ENCODE data around the gene BCL11B. TPM values are rescaled to one million over a fixed set of nuclear protein-coding genes. Genes with fewer than 3 reads are reported as not detected.

Gene BCL11B
- total and polyA plus RNA-seq, 10 of the 15 experiments (the other 5 are each of a cell fraction or from before 2014, with no cell fraction given): 0.38 to 5.5 (median 1.3) TPM

DNA sequence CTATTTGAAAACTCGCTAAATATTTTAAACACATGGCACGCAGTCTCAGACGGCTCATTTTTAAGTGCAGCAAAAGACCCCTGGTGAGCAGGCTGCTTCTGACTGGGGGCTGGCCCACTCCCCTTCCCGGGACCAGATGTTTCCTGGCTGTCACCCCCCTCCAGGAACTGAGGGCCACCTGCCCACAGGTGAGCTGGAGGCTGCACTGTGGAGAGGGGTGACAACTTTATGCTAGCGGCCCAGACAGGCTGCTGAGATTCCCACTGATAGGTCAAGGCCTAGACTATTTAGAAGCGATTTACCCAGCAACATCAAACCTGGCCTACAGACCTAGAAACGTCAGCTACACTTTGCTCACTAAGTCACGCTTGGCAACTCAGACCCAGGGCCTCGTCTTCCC lies 92.1 kb downstream of the BCL11B start (continued):
- no peak for TF ChIP-seq HSF1 (IDR thresholded peaks at IDR 0.05; ENCODE audit: low read depth, low read length)
- TF ChIP-seq SP1 (IDR thresholded peaks at IDR 0.05; ENCODE audit: low read depth, low read length): no peak
- TF ChIP-seq SPI1 (IDR thresholded peaks at IDR 0.05; ENCODE audit: borderline replicate concordance, insufficient read depth, low read depth, low read length): no peak

DNA sequence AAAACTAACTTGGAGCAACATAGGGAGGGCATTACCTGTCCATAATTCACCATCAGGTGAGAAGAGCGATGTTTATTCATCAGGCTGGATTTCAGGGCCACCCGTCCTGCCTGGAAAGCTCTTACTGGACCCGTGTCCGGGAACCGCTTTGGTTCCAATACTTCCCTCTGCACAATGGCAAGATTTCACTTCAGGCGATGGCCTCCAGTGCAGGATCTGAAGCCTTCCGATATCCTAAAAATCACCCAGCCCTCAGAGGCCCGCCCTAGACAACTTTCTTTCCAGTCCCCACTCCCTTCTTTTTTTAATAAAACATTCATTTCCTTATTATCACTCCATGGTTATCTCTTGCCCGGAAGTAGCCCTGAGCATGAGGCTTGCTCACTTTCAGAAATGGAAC lies 92.5 kb downstream of the BCL11B start:
- intact Hi-C loops (cut with micrococcal nuclease; ENCODE audit: unreplicated experiment) (no loop called here), in situ Hi-C loops (cut with MboI) (no loop called here)
- Histone ChIP-seq H4K20me1 (ENCODE audit: control insufficient read depth, insufficient read depth) (no peaks in the 10 kb centered on the region), H3K4me3 (no peak overlapping the region), H3K36me3 (ENCODE audit: control insufficient read depth in 2 of 2, insufficient read depth in 2 of 2, low read length in 1 of 2) (no peaks in the 10 kb centered on the region), H3K27ac (ENCODE audit: control insufficient read depth, insufficient read depth) (no peak overlapping the region), H3K9ac (ENCODE audit: control insufficient read depth, insufficient read depth, low read length) (no peak overlapping the region), H3K9me3 (replicated peaks; ENCODE audit: control insufficient read depth, insufficient read depth, low read length) (no peaks in the 10 kb centered on the region; the same call in 2 of the 3 replicates), H3K4me2 (ENCODE audit: control insufficient read depth, insufficient read depth) (no peak overlapping the region), H3K27me3 (replicated peaks in 1 of 2; ENCODE audit: control insufficient read depth in 2 of 2, insufficient read depth in 2 of 2, low read length in 1 of 2) (no peaks in the 10 kb centered on the region), H3K79me2 (ENCODE audit: control insufficient read depth, insufficient read depth, low read length) (no peaks in the 10 kb centered on the region), H2AFZ (ENCODE audit: control insufficient read depth, low read depth, low read length) (no peak overlapping the region), H3K4me1 (ENCODE audit: control insufficient read depth, insufficient read depth, low read length) (no peaks in the 10 kb centered on the region)
- no TSS peak for BruUV-seq (replicated peaks)
- 53% methylated on average over 9 of the region's 9 CpGs for WGBS (ENCODE audit: insufficient coverage, insufficient replicate concordance, low lambda C conversion rate, missing lambda C conversion rate)
- ATAC-seq (no peak), DNase-seq (ENCODE audit: low read depth, low spot score) (no peak), FAIRE-seq (no peak)
- CTCF ChIA-PET: no interaction called here
- POLR2A ChIA-PET: no interaction called here
- SMC1A ChIA-PET (ENCODE audit: uncharacterized antibody, unreplicated experiment): no interaction called here
- TF ChIP-seq RFX5 (IDR thresholded peaks at IDR 0.05; ENCODE audit: low read depth, low read length): no peak
- no peak for TF ChIP-seq ZBED1 (IDR thresholded peaks at IDR 0.05; ENCODE audit: borderline replicate concordance)
- TF ChIP-seq, protein P1, sequence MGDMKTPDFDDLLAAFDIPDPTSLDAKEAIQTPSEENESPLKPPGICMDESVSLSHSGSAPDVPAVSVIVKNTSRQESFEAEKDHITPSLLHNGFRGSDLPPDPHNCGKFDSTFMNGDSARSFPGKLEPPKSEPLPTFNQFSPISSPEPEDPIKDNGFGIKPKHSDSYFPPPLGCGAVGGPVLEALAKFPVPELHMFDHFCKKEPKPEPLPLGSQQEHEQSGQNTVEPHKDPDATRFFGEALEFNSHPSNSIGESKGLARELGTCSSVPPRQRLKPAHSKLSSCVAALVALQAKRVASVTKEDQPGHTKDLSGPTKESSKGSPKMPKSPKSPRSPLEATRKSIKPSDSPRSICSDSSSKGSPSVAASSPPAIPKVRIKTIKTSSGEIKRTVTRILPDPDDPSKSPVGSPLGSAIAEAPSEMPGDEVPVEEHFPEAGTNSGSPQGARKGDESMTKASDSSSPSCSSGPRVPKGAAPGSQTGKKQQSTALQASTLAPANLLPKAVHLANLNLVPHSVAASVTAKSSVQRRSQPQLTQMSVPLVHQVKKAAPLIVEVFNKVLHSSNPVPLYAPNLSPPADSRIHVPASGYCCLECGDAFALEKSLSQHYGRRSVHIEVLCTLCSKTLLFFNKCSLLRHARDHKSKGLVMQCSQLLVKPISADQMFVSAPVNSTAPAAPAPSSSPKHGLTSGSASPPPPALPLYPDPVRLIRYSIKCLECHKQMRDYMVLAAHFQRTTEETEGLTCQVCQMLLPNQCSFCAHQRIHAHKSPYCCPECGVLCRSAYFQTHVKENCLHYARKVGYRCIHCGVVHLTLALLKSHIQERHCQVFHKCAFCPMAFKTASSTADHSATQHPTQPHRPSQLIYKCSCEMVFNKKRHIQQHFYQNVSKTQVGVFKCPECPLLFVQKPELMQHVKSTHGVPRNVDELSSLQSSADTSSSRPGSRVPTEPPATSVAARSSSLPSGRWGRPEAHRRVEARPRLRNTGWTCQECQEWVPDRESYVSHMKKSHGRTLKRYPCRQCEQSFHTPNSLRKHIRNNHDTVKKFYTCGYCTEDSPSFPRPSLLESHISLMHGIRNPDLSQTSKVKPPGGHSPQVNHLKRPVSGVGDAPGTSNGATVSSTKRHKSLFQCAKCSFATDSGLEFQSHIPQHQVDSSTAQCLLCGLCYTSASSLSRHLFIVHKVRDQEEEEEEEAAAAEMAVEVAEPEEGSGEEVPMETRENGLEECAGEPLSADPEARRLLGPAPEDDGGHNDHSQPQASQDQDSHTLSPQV (IDR thresholded peaks at IDR 0.05): no peak
- TF ChIP-seq ZNF217 (IDR thresholded peaks at IDR 0.05): no peak
- no peak for TF ChIP-seq BACH1 (IDR thresholded peaks at IDR 0.05; ENCODE audit: borderline replicate concordance)
- no peak for TF ChIP-seq EED (IDR thresholded peaks at IDR 0.05; ENCODE audit: low read depth)
- TF ChIP-seq NR2F1 (conservative IDR thresholded peaks at IDR 0.05): no peak
- TF ChIP-seq, protein P2, sequence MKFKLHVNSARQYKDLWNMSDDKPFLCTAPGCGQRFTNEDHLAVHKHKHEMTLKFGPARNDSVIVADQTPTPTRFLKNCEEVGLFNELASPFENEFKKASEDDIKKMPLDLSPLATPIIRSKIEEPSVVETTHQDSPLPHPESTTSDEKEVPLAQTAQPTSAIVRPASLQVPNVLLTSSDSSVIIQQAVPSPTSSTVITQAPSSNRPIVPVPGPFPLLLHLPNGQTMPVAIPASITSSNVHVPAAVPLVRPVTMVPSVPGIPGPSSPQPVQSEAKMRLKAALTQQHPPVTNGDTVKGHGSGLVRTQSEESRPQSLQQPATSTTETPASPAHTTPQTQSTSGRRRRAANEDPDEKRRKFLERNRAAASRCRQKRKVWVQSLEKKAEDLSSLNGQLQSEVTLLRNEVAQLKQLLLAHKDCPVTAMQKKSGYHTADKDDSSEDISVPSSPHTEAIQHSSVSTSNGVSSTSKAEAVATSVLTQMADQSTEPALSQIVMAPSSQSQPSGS (IDR thresholded peaks at IDR 0.05; ENCODE audit: low read length): no peak
- RAD21 ChIA-PET (ENCODE audit: unreplicated experiment): no interaction called here
